Islet of Langerhans (tissue), 1 donor: ENCODE data around the gene TMEM203.

ENCODE experiments used
- FAIRE-seq: peaks from one replicate; lab custom pipeline; 2011; peaks lifted over from hg19 to GRCh38; lab: Jason Lieb, UNC

TMEM203 gene

GRCh38 chr9:137176302-137177182 is 28.9 kb downstream of the TMEM203 start:
- no peak for FAIRE-seq

- no peak for FAIRE-seq
These were observed 30.0 kb downstream of the TMEM203 start for GRCh38 chr9:137175345-137175961.

- no peak for FAIRE-seq
These were observed 30.6 kb downstream of the TMEM203 start for GRCh38 chr9:137174722-137175293.

- no peak for FAIRE-seq
These were observed 31.4 kb downstream of the TMEM203 start for GRCh38 chr9:137173796-137174664.

- FAIRE-seq = no peak
These were observed 32.3 kb downstream of the TMEM203 start for GRCh38 chr9:137172901-137173795.

- FAIRE-seq = no peak
These were observed 34.1 kb downstream of the TMEM203 start for GRCh38 chr9:137171149-137171900.

GRCh38 chr9:137170486-137171148 is 34.8 kb downstream of the TMEM203 start:
- FAIRE-seq = no peak

- FAIRE-seq = no peak
These were observed 35.5 kb downstream of the TMEM203 start, which contains the start of gene LRRC26 for GRCh38 chr9:137169896-137170358. TSS of gene LRRC26 (minus strand) at chr9:137170051. CDS start at chr9:137169943, 108 bp downstream.

GRCh38 chr9:137168904-137169856 is 36.3 kb downstream of the TMEM203 start:
- no peak for FAIRE-seq

- no peak for FAIRE-seq
These were observed 36.9 kb downstream of the TMEM203 start for GRCh38 chr9:137168573-137168903.

GRCh38 chr9:137167747-137168572 is 37.5 kb downstream of the TMEM203 start:
- FAIRE-seq = no peak

- no peak for FAIRE-seq
These were observed 38.1 kb downstream of the TMEM203 start for GRCh38 chr9:137167277-137167746.

GRCh38 chr9:137166380-137167229 is 38.8 kb downstream of the TMEM203 start:
- FAIRE-seq = no peak

GRCh38 chr9:137165250-137165836 is 40.1 kb downstream of the TMEM203 start:
- FAIRE-seq = no peak

- FAIRE-seq = no peak
These were observed 40.8 kb downstream of the TMEM203 start for GRCh38 chr9:137164370-137165249.
